H1 (cell line): ENCODE data around the gene CD79A. TPM values are rescaled to one million over a fixed set of nuclear protein-coding genes. Genes with fewer than 3 reads are reported as not detected.

Experiments
- CTCF ChIA-PET: fragments of 300-600 bp; sonication (Branson Sonifier 250); formaldehyde crosslinking; loops from one replicate; lab custom pipeline; 2021; ENCODE audit not compliant: partially characterized antibody; lab: Charles Lee
- POLR2A ChIA-PET: fragments of 300-600 bp; sonication (Branson Sonifier 250); formaldehyde crosslinking; loops from one replicate; lab custom pipeline; 2021; ENCODE audit warnings: inconsistent platforms; ENCODE audit not compliant: partially characterized antibody; lab: Charles Lee
- DNase-seq, 2 experiments: peaks; one replicate each; pipeline versions ENCODE4 v3.0.0 to v3.0.0-alpha.2; 2010 to 2022; ENCODE audit warnings: low spot score in 2 of 2, low read depth in 1 of 2, mixed read lengths in 1 of 2
- FAIRE-seq: peaks from 2 replicates; lab custom pipeline; 2011; peaks lifted over from hg19 to GRCh38; lab: Jason Lieb, UNC
- H2AFZ ChIP-seq: 2 replicates; pipeline ENCODE4 v1.8.1; 2012; ENCODE audit warnings: low read length, inconsistent platforms
- H2AK5ac ChIP-seq: 2 replicates; pipeline ENCODE4 v1.6.1; 2013; ENCODE audit warnings: low read depth, low read length
- H2BK120ac ChIP-seq: replicated peaks from 2 replicates; pipeline ENCODE3; 2013; ENCODE audit warnings: low read depth, low read length, inconsistent platforms
- H2BK12ac ChIP-seq: 2 replicates; pipeline ENCODE4 v1.6.1; 2013; ENCODE audit warnings: low read depth, low read length
- H2BK15ac ChIP-seq: 2 replicates; pipeline ENCODE4 v1.6.1; 2013; ENCODE audit warnings: low read length
- H2BK20ac ChIP-seq: 2 replicates; pipeline ENCODE4 v1.6.1; 2013; ENCODE audit warnings: low read length
- H2BK5ac ChIP-seq: 2 replicates; pipeline ENCODE4 v1.6.1; 2013; ENCODE audit warnings: low read depth, low read length
- H3K14ac ChIP-seq: 2 replicates; pipeline ENCODE4 v1.6.1; 2013; ENCODE audit warnings: inconsistent platforms; ENCODE audit not compliant: insufficient read length
- H3K18ac ChIP-seq: 2 replicates; pipeline ENCODE4 v1.6.1; 2013; ENCODE audit warnings: low read length; ENCODE audit errors: extremely low read depth
- H3K23ac ChIP-seq: 2 replicates; pipeline ENCODE4 v1.6.1; 2013; ENCODE audit warnings: inconsistent platforms; ENCODE audit not compliant: insufficient read length
- H3K23me2 ChIP-seq: 2 replicates; pipeline ENCODE4 v1.6.1; 2013; ENCODE audit warnings: low read depth, low read length
- H3K27ac ChIP-seq: 2 replicates; pipeline ENCODE4 v1.6.1; 2011; ENCODE audit warnings: low read depth, low read length, inconsistent platforms
- H3K27me3 ChIP-seq, 4 experiments: replicated peaks in 1 of 4; 1 replicate in 1 of 4; 2 replicates in 3 of 4; pipeline versions ENCODE4 v1.6.1 to v1.8.1; 2011 to 2013; ENCODE audit warnings: low read length in 3 of 4, mild to moderate bottlenecking in 3 of 4, inconsistent platforms in 2 of 4, mixed read lengths in 2 of 4, moderate library complexity in 1 of 4; ENCODE audit not compliant: control insufficient read depth in 3 of 4, insufficient read depth in 3 of 4; ENCODE audit errors: extremely low read depth in 1 of 4
- H3K36me3 ChIP-seq, 4 experiments: 2 replicates each; pipeline versions ENCODE4 v1.6.1 to v1.8.1; 2011 to 2013; ENCODE audit warnings: mild to moderate bottlenecking in 4 of 4, low read length in 3 of 4, moderate library complexity in 2 of 4, control low read depth in 1 of 4, inconsistent platforms in 1 of 4; ENCODE audit not compliant: insufficient read depth in 4 of 4, control insufficient read depth in 2 of 4
- H3K4ac ChIP-seq: replicated peaks from 2 replicates; pipeline ENCODE3; 2013; ENCODE audit warnings: low read length, low read depth, mixed read lengths, inconsistent platforms; ENCODE audit not compliant: insufficient read length
- H3K4me1 ChIP-seq, 4 experiments: replicated peaks in 1 of 4; 1 replicate in 1 of 4; 2 replicates in 3 of 4; pipeline versions ENCODE4 v1.6.1 to v1.8.1; 2011 to 2013; ENCODE audit warnings: low read length in 3 of 4, inconsistent platforms in 2 of 4, mixed read lengths in 1 of 4; ENCODE audit not compliant: insufficient read depth in 4 of 4, control insufficient read depth in 3 of 4
- H3K4me2 ChIP-seq, 2 experiments: 2 replicates each; pipeline versions ENCODE4 v1.6.1 to v1.8.1; 2011 to 2013; ENCODE audit warnings: low read depth in 2 of 2, low read length in 2 of 2, control low read depth in 1 of 2, inconsistent platforms in 1 of 2, mild to moderate bottlenecking in 1 of 2; ENCODE audit not compliant: insufficient read depth in 1 of 2
- H3K4me3 ChIP-seq, 4 experiments: fragments of 200-600, 300-600 bp in 1 of 4; sonication (generic), shearing (Covaris generic), sonication (Bioruptor Twin) in 1 of 4; 2 replicates each; pipeline versions ENCODE4 v1.5.1 to v1.8.1; 2011 to 2016; ENCODE audit warnings: low read length in 4 of 4, low read depth in 3 of 4, control low read depth in 2 of 4, inconsistent platforms in 2 of 4, mild to moderate bottlenecking in 2 of 4, mixed read lengths in 1 of 4, moderate library complexity in 1 of 4; ENCODE audit not compliant: insufficient read depth in 2 of 4; ENCODE audit errors: extremely low read depth in 1 of 4
- H3K56ac ChIP-seq: replicated peaks from 2 replicates; pipeline ENCODE3; 2013; ENCODE audit warnings: low read depth, mild to moderate bottlenecking, mixed read lengths, low read length, inconsistent platforms; ENCODE audit not compliant: insufficient read length
- H3K79me1 ChIP-seq: 2 replicates; pipeline ENCODE4 v1.6.1; 2013; ENCODE audit warnings: low read depth, low read length, control low read depth
- H3K79me2 ChIP-seq, 2 experiments: 2 replicates each; pipeline versions ENCODE4 v1.6.1 to v1.8.1; 2012 to 2013; ENCODE audit warnings: low read length in 2 of 2, mild to moderate bottlenecking in 2 of 2, inconsistent platforms in 1 of 2; ENCODE audit not compliant: insufficient read depth in 2 of 2, control insufficient read depth in 1 of 2
- H3K9ac ChIP-seq, 4 experiments: replicated peaks in 1 of 4; 1 replicate in 1 of 4; 2 replicates in 3 of 4; pipeline versions ENCODE4 v1.6.1 to v1.8.1; 2011 to 2013; ENCODE audit warnings: low read depth in 3 of 4, low read length in 3 of 4, control low read depth in 2 of 4, mild to moderate bottlenecking in 2 of 4, moderate library complexity in 2 of 4, inconsistent platforms in 1 of 4; ENCODE audit errors: extremely low read depth in 1 of 4
- H3K9me3 ChIP-seq, 2 experiments: 2 replicates each; pipeline versions ENCODE4 v1.6.1 to v1.8.1; 2012 to 2013; ENCODE audit warnings: mild to moderate bottlenecking in 2 of 2, moderate library complexity in 2 of 2, control low read depth in 1 of 2, inconsistent platforms in 1 of 2, low read depth in 1 of 2, low read length in 1 of 2, mixed read lengths in 1 of 2; ENCODE audit not compliant: insufficient read depth in 2 of 2
- H4K20me1 ChIP-seq, 2 experiments: replicated peaks in 1 of 2; 2 replicates each; pipeline versions ENCODE3 to v1.8.1; 2011 to 2013; ENCODE audit warnings: inconsistent platforms in 2 of 2, low read length in 2 of 2, mild to moderate bottlenecking in 1 of 2; ENCODE audit not compliant: insufficient read depth in 2 of 2, control insufficient read depth in 1 of 2
- H4K5ac ChIP-seq: 2 replicates; pipeline ENCODE4 v1.6.1; 2013; ENCODE audit warnings: low read length, low read depth, mixed read lengths, inconsistent platforms; ENCODE audit not compliant: insufficient read length
- H4K8ac ChIP-seq: 2 replicates; pipeline ENCODE4 v1.8.0; 2013; ENCODE audit warnings: mild to moderate bottlenecking, moderate library complexity, low read length, inconsistent platforms; ENCODE audit not compliant: insufficient read depth; ENCODE audit errors: extremely low read depth
- H4K91ac ChIP-seq: replicated peaks from 2 replicates; pipeline ENCODE3; 2013; ENCODE audit warnings: low read length, mixed read lengths, inconsistent platforms; ENCODE audit not compliant: insufficient read length
- BCL11A ChIP-seq, 2 experiments: IDR thresholded peaks; one replicate each; pipeline ENCODE4 v1.6.1; 2011; ENCODE audit warnings: low read depth in 2 of 2, low read length in 2 of 2, mild to moderate bottlenecking in 2 of 2
- CEBPB ChIP-seq: IDR thresholded peaks from 2 replicates; pipeline ENCODE4 v1.6.1; 2012; ENCODE audit warnings: low read depth, low read length
- EP300 ChIP-seq, 2 experiments: IDR thresholded peaks; 1 replicate in 1 of 2; 2 replicates in 1 of 2; pipeline ENCODE4 v1.6.1; 2011 to 2012; ENCODE audit warnings: low read depth in 2 of 2, low read length in 2 of 2, mild to moderate bottlenecking in 2 of 2, borderline replicate concordance in 1 of 2, inconsistent platforms in 1 of 2, moderate library complexity in 1 of 2
- KDM4A ChIP-seq: IDR thresholded peaks from one replicate; pipeline ENCODE4 v1.7.1; 2012; ENCODE audit warnings: low read depth, mild to moderate bottlenecking, moderate library complexity, low read length, inconsistent platforms; ENCODE audit not compliant: severe bottlenecking
- MAFK ChIP-seq: IDR thresholded peaks from 2 replicates; pipeline ENCODE4 v1.6.1; 2012; ENCODE audit warnings: low read depth, mild to moderate bottlenecking, improper control_type of control experiment, low read length
- MAX ChIP-seq: IDR thresholded peaks from 2 replicates; pipeline ENCODE4 v1.6.1; 2012; ENCODE audit warnings: inconsistent platforms
- POLR2A ChIP-seq, 2 experiments: IDR thresholded peaks; 1 replicate in 1 of 2; 2 replicates in 1 of 2; pipeline ENCODE4 v1.6.1; 2011; ENCODE audit warnings: low read depth in 2 of 2, low read length in 2 of 2, mild to moderate bottlenecking in 2 of 2; ENCODE audit errors: control extremely low read depth in 1 of 2
- POLR2AphosphoS5 ChIP-seq: IDR thresholded peaks from 2 replicates; pipeline ENCODE4 v1.6.1; 2011; ENCODE audit warnings: low read depth, low read length
- RBBP5 ChIP-seq: IDR thresholded peaks from 2 replicates; pipeline ENCODE4 v1.7.1; 2012; ENCODE audit warnings: low read depth, mild to moderate bottlenecking, inconsistent platforms, low read length, moderate library complexity, borderline replicate concordance
- SAP30 ChIP-seq: fragments of 300-600 bp; sonication (generic); IDR thresholded peaks from 2 replicates; pipeline ENCODE4 v1.7.1; 2012; ENCODE audit warnings: low read length, moderate library complexity, mild to moderate bottlenecking, inconsistent platforms; ENCODE audit not compliant: insufficient read depth, insufficient replicate concordance
- SP2 ChIP-seq: IDR thresholded peaks from 2 replicates; pipeline ENCODE4 v1.6.1; 2012; ENCODE audit warnings: mild to moderate bottlenecking, low read length, inconsistent platforms
- SUZ12 ChIP-seq: fragments of 200-600 bp; sonication (generic); IDR thresholded peaks from 2 replicates; pipeline ENCODE4 v1.6.1; 2012; ENCODE audit warnings: mild to moderate bottlenecking, inconsistent platforms, low read length, moderate library complexity, mixed read lengths
- WGBS, 2 experiments: shearing (Covaris generic) in 1 of 2; methylation state at CpG; one replicate each; pipeline versions ENCODE4 v1.1.6 to v1.1.7; 2013 to 2015; ENCODE audit warnings: low lambda C conversion rate in 2 of 2, mixed read lengths in 2 of 2, inconsistent platforms in 1 of 2, low coverage in 1 of 2, missing lambda C conversion rate in 1 of 2; ENCODE audit not compliant: insufficient replicate concordance in 2 of 2, insufficient coverage in 1 of 2, insufficient read length in 1 of 2; ENCODE audit errors: extremely low coverage in 1 of 2, missing lambda C conversion rate in 1 of 2; 5-methylcytosine and 5-hydroxymethylcytosine counted together
- polyA plus RNA-seq, 7 experiments: library from polyadenylated mRNA; depleted of rRNA in 3 of 7; stranded (reverse) in 5 of 7; unstranded in 2 of 7; fragments of >200 nt in 5 of 7; fragments of 200-250 nt in 2 of 7; gene quantifications; 1 replicate in 5 of 7; 2 replicates in 1 of 7; 4 replicates in 1 of 7; pipeline versions ENCODE4 v1.2.1 to v1.2.3, GENCODE V29; 2011 to 2013; ENCODE audit warnings: missing spikeins in 2 of 7, mixed read lengths in 2 of 7
- total RNA-seq: library from RNA; stranded (reverse); fragmentation: NEBNext Ultra II Directional; extraction: Animal tissue kit (Norgen Biotek cat#: 25700); gene quantifications from 2 replicates; pipeline ENCODE4 v1.2.1, GENCODE V29; 2021

CD79A gene
- total and polyA plus RNA-seq, 2 of the 8 experiments (the other 6 are each of a cell fraction or from before 2014, with no cell fraction given) = 0.54 to 0.77 TPM

- H3K9ac ChIP-seq = no peak overlapping the region; a peak in 1 of 7 replicates
- no peak overlapping the region for H2BK15ac ChIP-seq
- 0 out of 8 replicates have a peak overlapping the region, but pooled peaks of 1 of the 4 experiments have one; percentile 5 for H3K4me3 ChIP-seq
- H4K20me1 ChIP-seq = peaks cover 32 to 34% of the 10 kb centered on the region in 2 experiments
- H3K4me1 ChIP-seq = peaks cover 3 to 27% (median 14%) of the 10 kb centered on the region in 4 experiments
- no peaks in the 10 kb centered on the region for H3K27me3 ChIP-seq
- peaks cover 55 to 73% (median 66%) of the 10 kb centered on the region in 4 experiments for H3K36me3 ChIP-seq
- H3K4me2 ChIP-seq = peak overlapping the region; percentile 20 to 92; a peak in 2 of 4 replicates
- ChIA-PET CTCF (interaction anchor here (0.5 to 2.5 kb wide), 7 partner anchors 8 to 432 kb away, joined by 3 to 13 read pairs (median 3); no protein-coding TSS in a partner anchor), POLR2A (interaction anchor here (0.9 to 13.9 kb wide), 25 partner anchors 9 to 1662 kb away, joined by 3 to 298 read pairs (median 4); partner anchors contain the start of genes ARHGEF1, CD79A, ERFL and RABAC1)
- no peak overlapping the region for H3K4ac ChIP-seq
- H4K91ac ChIP-seq = no peak overlapping the region
- H3K56ac ChIP-seq = no peak overlapping the region
- H3K27ac ChIP-seq = no peak overlapping the region
- peaks cover 27% of the 10 kb centered on the region for H3K79me1 ChIP-seq
- no peak overlapping the region for H3K23ac ChIP-seq
- H3K79me2 ChIP-seq = peaks cover 22 to 76% of the 10 kb centered on the region in 2 experiments
- H2AK5ac ChIP-seq = no peak overlapping the region
- H3K14ac ChIP-seq = no peak overlapping the region
- no peak overlapping the region for H2BK5ac ChIP-seq
- 93% methylated on average over 11 of the region's 11 CpGs; no CpG with 5 or more reads in 1 of the 2 experiments for WGBS, 2 experiments
- H4K5ac ChIP-seq = no peak overlapping the region
- H2AFZ ChIP-seq = no peak overlapping the region
- TF ChIP-seq POLR2A (IDR thresholded peaks at IDR 0.05; ENCODE audit: control extremely low read depth in 1 of 2, low read depth in 2 of 2, low read length in 2 of 2) = peak in 1 of 2 experiments; percentile 47; a peak in 2 of 3 replicates
- no peak for TF ChIP-seq KDM4A
- TF ChIP-seq RBBP5 = no peak
- no peak for TF ChIP-seq SAP30
- TF ChIP-seq CEBPB = no peak
- TF ChIP-seq SUZ12 = no peak
- TF ChIP-seq POLR2AphosphoS5 = peak; percentile 49; the same call in 1 of the 2 replicates
- TF ChIP-seq MAX = no peak
- no peak for TF ChIP-seq BCL11A (IDR thresholded peaks at IDR 0.05; ENCODE audit: low read depth in 2 of 2, low read length in 2 of 2)
- no peak for TF ChIP-seq SP2
- TF ChIP-seq EP300 (IDR thresholded peaks at IDR 0.05; ENCODE audit: borderline replicate concordance in 1 of 2, low read depth in 2 of 2, low read length in 2 of 2) = no peak
- no peak for TF ChIP-seq MAFK
- peaks cover 6% of the 10 kb centered on the region for H3K23me2 ChIP-seq
- no peak overlapping the region for H2BK120ac ChIP-seq
- H2BK12ac ChIP-seq = no peak overlapping the region
- FAIRE-seq (no peak), DNase-seq (no peak)
- no peak overlapping the region for H2BK20ac ChIP-seq
- H3K18ac ChIP-seq = no peak overlapping the region
- H3K9me3 ChIP-seq = no peaks in the 10 kb centered on the region
- H4K8ac ChIP-seq = no peak overlapping the region
These were observed 13.7 kb upstream of the CD79A start for GRCh38 chr19:41863209-41863931.
